Natural killer cell (primary cell): ENCODE measurements around the gene GNPTG. TPM values are rescaled to one million over a fixed set of nuclear protein-coding genes. Genes with fewer than 3 reads are reported as not detected.

Experiments used
- ATAC-seq, 3 donors: fragments of 150-1000 bp in 2 of 3; fragments of 200-7000 bp in 1 of 3; cut with Tn5 transposase; 1 replicate in 1 of 3; 2 replicates in 2 of 3; pipeline ENCODE4 v1.10.0; 2021; ENCODE audit warnings: mild to moderate bottlenecking in 2 of 3, moderate library complexity in 2 of 3
- DNase-seq, 2 donors: peaks; one replicate each; pipeline versions ENCODE4 v3.0.0 to v3.0.0-alpha.2; 2013 to 2021; ENCODE audit warnings: mixed read lengths in 1 of 2
- H3K27ac ChIP-seq: one replicate; pipeline ENCODE4 v1.5.1; 2013; ENCODE audit warnings: mild to moderate bottlenecking, low read length
- H3K27me3 ChIP-seq: one replicate; pipeline ENCODE4 v1.6.1; 2013; ENCODE audit warnings: low read length; ENCODE audit not compliant: control insufficient read depth, insufficient read depth
- H3K36me3 ChIP-seq: one replicate; pipeline ENCODE4 v1.6.1; 2013; ENCODE audit warnings: low read length; ENCODE audit not compliant: control insufficient read depth, insufficient read depth
- H3K4me1 ChIP-seq: one replicate; pipeline ENCODE4 v1.6.1; 2013; ENCODE audit warnings: low read length; ENCODE audit not compliant: control insufficient read depth, insufficient read depth
- H3K4me3 ChIP-seq: one replicate; pipeline ENCODE4 v1.5.1; 2013; ENCODE audit warnings: low read length
- H3K9me3 ChIP-seq: one replicate; pipeline ENCODE4 v1.6.1; 2013; ENCODE audit warnings: low read length; ENCODE audit not compliant: control insufficient read depth, insufficient read depth
- H3K27ac Mint-ChIP-seq, 2 donors: one replicate each; pipeline ENCODE4 v1.8.0; 2022; ENCODE audit warnings: mild to moderate bottlenecking in 2 of 2, mixed read lengths in 2 of 2, moderate library complexity in 1 of 2
- H3K27me3 Mint-ChIP-seq, 2 donors: one replicate each; pipeline ENCODE4 v1.8.0; 2022; ENCODE audit warnings: low read depth in 2 of 2, mixed read lengths in 2 of 2
- H3K36me3 Mint-ChIP-seq: one replicate; pipeline ENCODE4 v1.8.0; 2022; ENCODE audit warnings: mixed read lengths
- H3K4me1 Mint-ChIP-seq, 2 donors: one replicate each; pipeline ENCODE4 v1.8.0; 2022; ENCODE audit warnings: mixed read lengths in 2 of 2
- H3K4me3 Mint-ChIP-seq: one replicate; pipeline ENCODE4 v1.8.0; 2022; ENCODE audit warnings: mild to moderate bottlenecking, moderate library complexity, mixed read lengths
- H3K9me3 Mint-ChIP-seq, 2 donors: one replicate each; pipeline ENCODE4 v1.8.0; 2022; ENCODE audit warnings: mixed read lengths in 2 of 2
- CTCF ChIP-seq: fragments of 200-600 bp; IDR thresholded peaks from one replicate; pipeline ENCODE4 v1.8.0; 2022; ENCODE audit warnings: antibody characterized with exemption
- WGBS: methylation state at CpG from one replicate; pipeline ENCODE4 v1.1.7; 2013; ENCODE audit warnings: missing lambda C conversion rate; ENCODE audit not compliant: insufficient coverage; 5-methylcytosine and 5-hydroxymethylcytosine counted together
- intact Hi-C: fragments of 100-400 bp; cut with micrococcal nuclease; formaldehyde crosslinking; loops from one replicate; pipeline ENCODE4 v1.14.2; 2022
- total RNA-seq, 4 donors: library from RNA; stranded (reverse); fragments of 120-200 nt in 1 of 4; gene quantifications; one replicate each; pipeline versions ENCODE4 v1.2.3 to v1.2.4, GENCODE V29; 2013 to 2022

The GNPTG gene
- total RNA-seq: 10 to 100 TPM; 58.7 to 65.9 (median 62.0) TPM
- total RNA-seq (2013): 45.2 TPM

DNA sequence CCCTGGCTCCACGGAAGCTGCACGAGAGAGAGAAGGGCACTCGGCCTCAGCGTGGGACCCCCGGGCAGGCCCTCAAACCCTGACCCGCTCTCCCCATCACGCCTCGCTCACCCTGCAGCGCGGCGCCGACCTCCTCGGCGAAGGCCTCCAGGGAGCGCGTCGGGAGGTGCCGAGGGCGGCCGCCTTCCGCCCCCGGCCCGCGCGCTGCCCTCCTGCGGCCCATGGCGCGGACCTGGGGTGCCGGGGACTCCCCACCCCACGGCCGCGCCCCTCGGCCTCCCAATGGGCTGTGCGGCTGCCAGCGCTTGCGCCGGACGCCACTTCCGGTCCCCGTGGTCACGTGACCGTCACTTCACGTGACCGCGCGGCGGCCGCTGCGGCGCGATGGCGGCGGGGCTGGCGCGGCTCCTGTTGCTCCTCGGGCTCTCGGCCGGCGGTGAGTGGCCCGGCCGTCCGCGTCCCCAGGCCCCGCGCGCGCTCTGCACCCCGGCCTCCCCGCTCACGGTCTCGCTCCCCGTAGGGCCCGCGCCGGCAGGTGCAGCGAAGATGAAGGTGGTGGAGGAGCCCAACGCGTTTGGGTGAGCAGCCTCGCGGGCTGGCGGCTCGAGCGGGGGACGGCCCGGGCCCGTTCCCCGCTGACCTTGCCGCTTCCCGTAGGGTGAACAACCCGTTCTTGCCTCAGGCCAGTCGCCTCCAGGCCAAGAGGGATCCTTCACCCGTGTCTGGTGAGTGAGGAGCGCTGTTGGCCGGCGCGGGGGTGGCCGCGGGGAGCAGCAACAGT, at the start of gene GNPTG, which contains the start of gene TSR3:
GNPTG (plus strand) TSS at position 350 of the 781 bp plus-strand sequence; CDS start at position 385, 35 bp downstream.
TSR3 (minus strand) TSS at position 297 of the 781 bp plus-strand sequence; CDS start at position 223, 74 bp downstream.
- DNase-seq: peak; percentile 89 to 95

DNA sequence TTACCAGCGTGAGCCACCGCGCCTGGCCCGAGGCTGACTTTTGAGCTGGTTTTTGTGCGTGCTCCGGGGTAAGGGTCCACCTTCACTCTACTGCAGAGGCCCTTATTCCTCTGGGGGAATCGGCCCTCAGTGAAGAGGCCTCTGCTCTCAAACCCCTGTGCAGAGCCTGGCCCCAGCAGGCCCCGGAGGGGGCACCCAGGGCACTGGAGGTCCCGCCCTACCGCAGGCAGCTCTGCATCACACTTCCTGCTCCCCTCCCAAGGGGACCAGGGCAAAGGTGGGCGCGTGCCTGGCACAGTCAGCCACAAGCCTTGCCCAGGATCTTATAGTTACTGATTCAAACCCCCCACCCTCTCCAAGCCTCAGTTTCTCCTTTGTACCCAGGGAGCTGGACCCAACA, 45.9 kb upstream of the GNPTG start:
- H3K4me1 ChIP-seq: peaks cover 35% of the 10 kb centered on the region
- intact Hi-C loops: no loop called here
- Mint-ChIP-seq H3K27ac (no peak overlapping the region), H3K27me3 (no peaks in the 10 kb centered on the region), H3K9me3 (no peaks in the 10 kb centered on the region), H3K4me1 (peaks cover 14 to 31% of the 10 kb centered on the region in 2 donors), H3K4me3 (no peak overlapping the region), H3K36me3 (no peaks in the 10 kb centered on the region)
- H3K27me3 ChIP-seq: no peaks in the 10 kb centered on the region
- no peak for DNase-seq
- H3K27ac ChIP-seq: no peak overlapping the region
- H3K9me3 ChIP-seq: no peaks in the 10 kb centered on the region
- H3K4me3 ChIP-seq: no peak overlapping the region
- no peaks in the 10 kb centered on the region for H3K36me3 ChIP-seq
- ATAC-seq: no peak
- WGBS: 56% methylated on average over 12 of the region's 12 CpGs
- TF ChIP-seq CTCF: no peak

More for the DNA sequence above, at the start of gene GNPTG, which contains the start of gene TSR3:
- Histone ChIP-seq H3K36me3 (peaks cover 12% of the 10 kb centered on the region), H3K27me3 (no peaks in the 10 kb centered on the region), H3K9me3 (no peaks in the 10 kb centered on the region), H3K27ac (peak within 1 kb of the TSS; percentile 55), H3K4me1 (peaks cover 25% of the 10 kb centered on the region), H3K4me3 (peak within 1 kb of the TSS; percentile 74)
- no peaks in the 10 kb centered on the region for H3K36me3 Mint-ChIP-seq
- H3K4me1 Mint-ChIP-seq: peaks cover 27 to 56% of the 10 kb centered on the region in 2 donors
- WGBS: under 1% methylated on average over 98 of the region's 98 CpGs
- peak within 1 kb of the TSS; percentile 80 for H3K27ac Mint-ChIP-seq
- no peaks in the 10 kb centered on the region for H3K9me3 Mint-ChIP-seq
- peak; percentile 91 to 96 (median 95) for ATAC-seq
- intact Hi-C loops: loop anchor here (10.0 kb wide), 1 partner anchor 353 kb away; the partner anchor contains the start of gene MAPK8IP3
- TF ChIP-seq CTCF: no peak
- H3K27me3 Mint-ChIP-seq: no peaks in the 10 kb centered on the region
- H3K4me3 Mint-ChIP-seq: peak within 1 kb of the TSS; percentile 86

DNA sequence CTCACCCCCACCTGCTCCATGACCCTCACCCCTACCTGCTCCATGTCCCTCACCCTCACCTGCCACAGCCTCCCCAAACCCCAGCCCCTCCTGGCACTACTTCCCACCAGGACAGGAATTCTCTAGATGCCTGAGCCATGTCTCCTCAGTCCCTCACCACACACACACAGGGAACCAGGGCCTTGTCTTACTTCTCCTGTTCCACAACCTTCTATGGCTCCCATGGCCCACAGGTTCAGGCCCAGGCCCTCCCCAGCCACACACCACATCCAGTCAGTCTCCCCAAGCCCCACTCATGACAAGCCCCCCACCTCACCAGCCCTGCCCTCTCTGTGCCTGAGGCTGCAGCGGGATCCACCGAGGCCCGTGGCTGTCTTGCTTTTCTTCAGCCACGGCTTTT, 45.4 kb upstream of the GNPTG start:
- Histone ChIP-seq H3K27ac (no peak overlapping the region), H3K36me3 (no peaks in the 10 kb centered on the region), H3K9me3 (no peaks in the 10 kb centered on the region), H3K27me3 (no peaks in the 10 kb centered on the region), H3K4me1 (peaks cover 35% of the 10 kb centered on the region), H3K4me3 (no peak overlapping the region)
- intact Hi-C loops: no loop called here
- Mint-ChIP-seq H3K9me3 (no peaks in the 10 kb centered on the region), H3K4me3 (no peak overlapping the region), H3K27ac (no peak overlapping the region), H3K27me3 (no peaks in the 10 kb centered on the region), H3K4me1 (peaks cover 19 to 36% of the 10 kb centered on the region in 2 donors), H3K36me3 (no peaks in the 10 kb centered on the region)
- 71% methylated on average over 4 of the region's 4 CpGs for WGBS
- ATAC-seq (no peak), DNase-seq (no peak)
- no peak for TF ChIP-seq CTCF
